GM18858 (cell line): Measurements from ENCODE around the gene KL.
A peak's percentile ranks its signal among the peaks of the same experiment; 100 is the strongest.

Experiments
- ATAC-seq: cut with Tn5 transposase; IDR thresholded peaks from one replicate; pipeline ENCODE4 v1.9.1; 2021; ENCODE audit not compliant: unreplicated experiment

Gene KL

GRCh38 chr13:33109271-33109697 lies 93.1 kb downstream of the KL start:
- no peak for ATAC-seq

- no peak for ATAC-seq
Measured at GRCh38 chr13:33109801-33110200, 93.6 kb downstream of the KL start.

DNA sequence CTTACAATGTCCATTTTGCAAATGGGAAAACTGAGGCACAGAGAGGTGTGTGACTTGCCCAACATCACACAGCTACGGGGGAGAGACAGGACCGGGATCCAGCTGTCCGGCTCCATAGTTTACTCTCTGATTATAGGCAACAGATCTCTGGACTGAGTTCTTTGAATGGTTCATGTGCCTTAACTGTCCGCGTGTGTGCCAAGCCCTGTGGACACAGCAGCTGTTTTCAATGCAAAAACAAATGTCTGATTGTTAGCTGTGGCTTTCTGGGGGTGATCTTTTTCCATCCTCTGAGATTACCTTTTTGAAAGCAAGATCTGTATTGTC lies 94.1 kb downstream of the KL start:
- ATAC-seq: no peak

DNA sequence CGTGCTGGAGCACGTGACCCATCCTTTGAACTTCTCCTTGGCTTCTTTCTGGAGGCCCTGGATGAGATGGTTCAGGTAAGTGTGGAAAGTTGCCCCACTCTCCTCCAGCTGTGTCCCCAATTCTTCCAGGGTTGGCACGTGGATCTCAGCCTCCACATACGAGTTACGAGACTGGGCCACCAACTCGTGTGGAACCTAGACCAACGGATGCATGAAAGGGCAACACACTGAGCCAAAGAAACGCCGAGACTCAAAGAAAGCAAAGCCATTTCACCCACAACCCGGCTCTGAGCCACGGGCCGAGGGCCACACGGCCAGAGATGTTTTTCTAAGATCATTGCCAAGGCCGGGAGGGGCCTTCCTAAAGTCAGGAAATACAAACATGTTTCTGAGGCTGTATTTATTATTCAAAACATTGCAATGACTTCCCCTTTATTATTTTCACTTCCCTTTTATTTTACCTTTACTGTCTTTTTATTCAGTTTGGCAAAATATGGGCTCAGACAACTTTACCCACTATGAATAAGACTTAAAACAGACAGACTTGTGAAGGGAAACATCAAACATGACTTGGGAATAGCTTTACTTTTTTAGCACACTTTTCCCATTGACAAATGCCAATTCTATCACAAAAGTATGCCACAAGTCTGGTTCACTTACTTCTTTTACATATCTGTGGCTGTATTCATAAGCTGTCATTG lies 94.6 kb downstream of the KL start:
- ATAC-seq: peak; percentile 42

DNA sequence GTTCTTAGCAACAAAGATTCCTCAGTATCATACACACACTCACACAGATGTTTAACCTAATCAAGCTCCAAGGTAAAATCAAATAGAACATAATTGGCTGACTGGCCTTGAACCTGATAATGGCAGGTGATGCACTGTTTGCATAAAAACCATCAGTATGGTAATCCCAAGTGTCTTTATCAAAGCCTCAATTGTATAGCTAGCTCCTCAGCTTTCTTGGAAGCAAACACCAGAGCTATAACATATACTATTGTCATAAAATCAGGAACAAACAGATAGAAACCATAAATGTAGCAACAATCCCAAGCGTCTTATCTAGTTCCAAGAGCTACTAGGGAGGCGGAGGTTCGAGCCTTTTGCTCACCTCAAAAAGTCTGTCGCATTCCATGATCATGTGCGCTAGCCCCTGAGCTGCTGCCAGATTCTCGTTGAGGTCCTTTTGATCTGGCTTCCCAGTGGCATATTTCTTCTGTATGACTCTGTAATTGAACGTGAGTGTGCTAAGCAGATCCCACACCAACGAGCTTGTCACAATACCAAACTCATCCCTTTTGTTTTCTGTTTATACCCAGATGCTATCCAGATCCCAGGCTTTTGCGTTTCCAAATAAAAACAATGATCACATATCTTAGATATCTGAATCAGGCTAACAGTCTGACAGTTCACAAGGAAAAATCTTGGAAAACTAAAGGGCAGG lies 95.3 kb downstream of the KL start:
- peak; percentile 6 for ATAC-seq

- no peak for ATAC-seq
Measured at GRCh38 chr13:33112766-33113165, 96.5 kb downstream of the KL start.

DNA sequence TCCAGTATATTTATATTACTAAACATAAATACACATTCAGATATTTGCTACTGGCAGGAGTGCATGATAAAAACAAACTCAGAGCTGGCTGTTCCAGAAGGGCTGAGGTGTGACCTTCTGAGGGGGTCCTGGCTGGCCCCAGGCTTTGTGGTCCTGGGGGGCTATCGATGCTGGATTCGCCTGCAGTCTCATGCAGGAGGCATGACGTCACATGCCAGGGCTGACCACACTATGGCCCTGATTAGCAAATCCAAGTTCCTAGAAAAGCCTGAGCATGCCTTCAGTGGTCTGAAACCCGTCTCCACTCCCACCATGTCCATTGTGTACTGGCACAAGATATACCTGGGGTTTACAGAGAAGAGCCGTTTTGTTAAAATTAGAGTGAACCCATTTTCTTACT lies 97.9 kb downstream of the KL start:
- no peak for ATAC-seq

DNA sequence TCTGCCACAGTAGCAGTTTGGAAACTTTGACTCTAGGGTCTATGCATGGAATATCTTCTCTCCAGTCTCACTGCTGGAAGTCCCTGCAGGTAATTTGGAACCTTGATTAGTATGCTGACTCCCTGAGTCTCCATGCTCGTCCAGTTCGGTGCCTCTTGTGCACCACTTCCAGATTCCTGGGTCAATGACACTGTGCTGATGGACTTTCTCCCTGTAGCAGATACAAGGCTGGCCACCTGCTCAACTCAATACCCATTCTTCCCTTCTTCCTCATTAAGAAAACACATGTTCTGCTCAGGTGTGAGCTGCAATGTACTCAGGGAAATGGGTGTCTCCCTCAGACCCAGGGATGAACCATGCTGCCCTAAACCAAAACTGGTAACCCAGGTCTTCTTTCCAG lies 99.1 kb downstream of the KL start:
- ATAC-seq: no peak
